ENCODE measurements around the gene GPR137.

The GPR137 gene

DNA sequence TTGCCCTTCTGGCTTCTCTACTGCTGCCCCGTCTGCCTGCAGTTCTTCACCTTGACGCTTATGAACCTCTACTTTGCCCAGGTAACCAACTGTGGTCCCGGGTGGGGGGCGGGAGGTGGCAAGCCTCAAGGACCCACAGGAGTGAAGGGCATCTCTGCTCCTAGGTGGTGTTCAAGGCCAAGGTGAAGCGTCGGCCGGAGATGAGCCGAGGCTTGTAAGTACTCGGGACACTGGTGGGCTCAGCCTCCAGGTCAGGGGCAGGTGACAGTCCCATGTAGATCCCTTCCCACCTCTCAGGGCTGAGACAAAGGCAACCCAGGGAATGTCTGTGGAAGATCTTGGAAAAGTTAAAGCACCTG lies 1.1 kb downstream of the GPR137 start:
- no peak for DNase-seq (ENCODE audit: low read depth)

DNA sequence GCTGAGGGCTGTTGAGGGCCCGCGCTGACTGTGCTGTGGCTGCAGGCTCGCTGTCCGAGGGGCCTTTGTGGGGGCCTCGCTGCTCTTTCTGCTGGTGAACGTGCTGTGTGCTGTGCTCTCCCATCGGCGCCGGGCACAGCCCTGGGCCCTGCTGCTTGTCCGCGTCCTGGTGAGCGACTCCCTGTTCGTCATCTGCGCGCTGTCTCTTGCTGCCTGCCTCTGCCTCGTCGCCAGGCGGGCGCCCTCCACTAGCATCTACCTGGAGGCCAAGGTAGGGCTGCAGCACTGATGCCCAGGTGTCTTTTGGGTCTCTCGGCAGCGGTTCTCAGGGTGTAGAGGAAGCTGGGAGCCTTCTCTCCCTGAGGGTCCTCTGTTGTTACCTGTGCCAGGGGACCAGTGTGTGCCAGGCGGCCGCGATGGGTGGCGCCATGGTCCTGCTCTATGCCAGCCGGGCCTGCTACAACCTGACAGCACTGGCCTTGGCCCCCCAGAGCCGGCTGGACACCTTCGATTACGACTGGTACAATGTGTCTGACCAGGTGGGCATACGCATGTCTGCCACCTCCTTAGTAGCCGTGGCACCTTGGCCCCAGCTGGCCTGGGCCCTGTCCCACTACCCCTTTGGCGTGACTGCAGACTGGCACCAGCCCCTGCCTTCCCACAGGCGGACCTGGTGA lies 2.2 kb downstream of the GPR137 start:
- no peak for DNase-seq (ENCODE audit: low read depth)

DNA sequence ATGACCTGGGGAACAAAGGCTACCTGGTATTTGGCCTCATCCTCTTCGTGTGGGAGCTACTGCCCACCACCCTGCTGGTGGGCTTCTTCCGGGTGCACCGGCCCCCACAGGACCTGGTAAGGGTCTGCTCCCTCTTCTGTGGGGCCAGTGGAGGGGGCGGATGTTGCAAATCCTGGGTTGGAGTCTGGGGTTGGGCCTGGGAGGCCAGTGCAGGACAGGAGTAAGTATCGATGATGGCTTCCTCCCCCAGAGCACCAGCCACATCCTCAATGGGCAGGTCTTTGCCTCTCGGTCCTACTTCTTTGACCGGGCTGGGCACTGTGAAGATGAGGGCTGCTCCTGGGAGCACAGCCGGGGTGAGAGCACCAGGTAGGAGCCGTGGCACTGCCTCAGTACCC lies 2.7 kb downstream of the GPR137 start:
- no peak for DNase-seq (ENCODE audit: low read depth)

DNA sequence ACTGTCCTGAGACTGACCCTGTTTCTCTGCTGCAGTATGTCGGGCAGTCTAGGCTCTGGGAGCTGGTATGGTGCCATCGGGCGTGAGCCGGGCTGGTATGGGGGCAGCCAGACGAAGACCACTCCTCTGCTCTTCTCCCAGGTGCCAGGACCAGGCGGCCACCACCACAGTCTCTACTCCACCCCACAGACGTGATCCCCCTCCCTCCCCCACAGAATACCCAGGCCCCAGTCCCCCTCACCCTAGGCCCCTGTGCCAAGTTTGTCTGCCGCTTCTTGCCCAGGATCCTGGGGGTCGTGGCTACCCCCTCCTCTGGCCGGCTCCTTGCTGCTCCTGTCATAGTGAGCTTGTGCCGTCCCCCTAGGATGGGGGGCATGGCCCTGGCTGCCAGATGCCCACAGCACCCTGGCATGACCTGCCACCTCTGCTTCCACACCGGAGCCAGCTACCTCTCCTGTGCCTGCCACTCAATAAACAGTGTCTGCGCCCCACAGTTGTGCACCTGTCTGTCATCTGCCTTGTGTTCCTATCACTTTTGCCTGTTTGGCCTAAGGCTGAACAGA lies 3.4 kb downstream of the GPR137 start:
- no peak for DNase-seq (ENCODE audit: low read depth)

DNA sequence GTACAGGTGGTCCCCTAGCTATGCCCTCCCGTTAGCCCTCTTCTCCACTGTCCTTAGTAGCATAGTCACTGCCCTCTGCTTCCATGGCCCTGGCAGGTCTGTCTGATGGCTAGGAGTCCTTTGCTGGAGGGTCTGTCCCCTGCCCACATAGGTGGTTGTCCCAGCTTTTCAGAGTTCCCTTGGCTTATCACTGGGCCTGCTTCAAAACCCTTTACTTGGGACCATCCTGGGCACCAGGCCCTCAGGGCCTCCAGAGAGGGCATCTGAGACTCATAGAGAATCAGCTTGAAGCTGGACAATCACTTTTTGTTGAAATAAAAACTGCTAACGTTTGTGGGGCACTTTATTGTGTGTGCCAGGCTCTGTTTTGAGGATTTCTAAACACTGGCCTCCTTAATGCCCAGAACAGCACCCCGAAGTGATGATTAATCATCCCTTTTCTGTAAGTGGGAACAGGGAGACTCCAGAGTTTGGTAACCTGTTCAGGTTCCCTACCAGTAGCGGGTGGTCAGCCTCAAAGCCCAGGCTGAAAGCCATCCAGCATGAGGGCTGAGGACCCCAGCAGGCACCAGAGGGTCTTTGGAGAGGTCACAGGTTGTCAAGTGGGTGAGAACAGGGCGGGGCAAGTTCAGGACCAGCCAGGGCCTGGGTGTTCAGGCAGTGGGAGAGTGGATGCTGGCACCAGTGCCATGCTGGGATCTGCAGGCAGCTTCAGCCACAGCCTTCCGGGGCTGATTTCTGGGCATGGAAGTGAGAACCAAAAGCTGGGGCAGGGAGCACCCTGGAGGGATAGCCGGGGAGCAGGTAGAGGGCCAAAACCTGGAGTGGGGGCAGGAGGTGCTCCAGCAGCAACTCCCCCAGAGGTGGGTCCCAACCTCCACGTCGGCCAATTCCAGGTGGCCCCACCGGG lies 5.0 kb downstream of the GPR137 start:
- no peak for DNase-seq (ENCODE audit: low read depth)

DNA sequence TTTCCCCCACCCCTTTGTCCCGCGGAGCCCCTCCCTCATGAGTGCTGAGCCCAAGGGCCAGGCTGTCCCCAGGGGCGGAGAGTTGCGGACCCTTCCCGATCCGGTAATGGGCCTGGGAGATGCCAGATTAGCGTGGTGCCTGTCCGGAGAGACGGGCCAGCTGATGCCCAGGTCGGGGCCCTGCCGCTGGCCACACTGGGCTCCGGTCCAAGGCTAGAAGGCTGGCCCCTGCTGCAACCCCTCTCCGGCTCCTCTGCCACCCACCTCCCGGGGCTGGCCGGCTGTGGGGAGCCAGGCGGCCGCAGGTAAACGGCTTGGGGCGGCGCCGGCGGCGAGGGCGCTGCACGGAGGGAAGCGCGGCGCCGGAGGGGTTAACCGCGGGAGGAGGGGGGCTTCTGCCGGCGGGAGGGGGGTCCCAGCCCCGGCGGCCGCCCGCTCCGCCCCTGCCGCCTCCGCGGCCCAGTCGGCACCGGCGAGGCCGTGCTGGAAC lies 5.7 kb downstream of the GPR137 start, which contains the start of gene KCNK4:
Gene KCNK4 (plus strand): TSS at position 41 of the 490 bp plus-strand sequence. CDS start 1,717 bp downstream, outside the sequence.
- DNase-seq (ENCODE audit: low read depth) = no peak

DNA sequence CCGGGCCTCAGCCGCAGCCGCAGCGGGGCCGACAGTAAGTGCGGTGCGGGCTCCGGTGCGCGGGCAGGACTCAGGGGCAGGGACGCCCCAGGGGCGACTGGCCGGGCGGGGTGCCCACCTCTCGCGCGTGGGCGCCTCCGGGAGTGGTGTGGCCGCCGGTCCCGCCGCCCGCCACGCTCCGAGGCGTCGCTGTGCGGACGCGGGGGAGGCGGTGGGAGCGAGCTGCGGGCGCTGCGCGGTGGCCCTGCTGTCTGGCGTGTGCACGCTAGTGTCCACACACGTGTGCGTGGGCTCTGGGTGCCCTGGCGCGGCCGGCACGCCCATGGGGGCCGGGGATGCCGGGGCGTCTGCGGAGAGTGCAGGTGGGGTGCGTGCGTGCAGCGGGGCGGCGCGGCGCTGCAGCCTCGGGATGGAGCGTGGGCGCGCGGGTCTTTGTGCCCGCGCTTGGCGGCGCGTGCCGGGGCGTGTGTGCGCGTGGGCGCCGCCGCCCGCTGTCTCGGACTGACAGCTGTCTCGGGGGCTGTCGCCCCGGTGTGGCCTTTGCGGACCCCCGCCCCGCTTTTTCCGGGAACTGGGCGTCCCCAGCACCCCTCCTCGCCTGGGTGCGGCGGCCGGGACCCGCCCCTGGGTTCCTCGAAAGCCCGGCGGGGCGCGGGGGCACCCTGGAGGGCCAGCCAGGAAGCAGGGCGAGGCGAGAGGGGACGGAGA lies 6.3 kb downstream of the GPR137 start:
- DNase-seq (ENCODE audit: low read depth) = no peak

DNA sequence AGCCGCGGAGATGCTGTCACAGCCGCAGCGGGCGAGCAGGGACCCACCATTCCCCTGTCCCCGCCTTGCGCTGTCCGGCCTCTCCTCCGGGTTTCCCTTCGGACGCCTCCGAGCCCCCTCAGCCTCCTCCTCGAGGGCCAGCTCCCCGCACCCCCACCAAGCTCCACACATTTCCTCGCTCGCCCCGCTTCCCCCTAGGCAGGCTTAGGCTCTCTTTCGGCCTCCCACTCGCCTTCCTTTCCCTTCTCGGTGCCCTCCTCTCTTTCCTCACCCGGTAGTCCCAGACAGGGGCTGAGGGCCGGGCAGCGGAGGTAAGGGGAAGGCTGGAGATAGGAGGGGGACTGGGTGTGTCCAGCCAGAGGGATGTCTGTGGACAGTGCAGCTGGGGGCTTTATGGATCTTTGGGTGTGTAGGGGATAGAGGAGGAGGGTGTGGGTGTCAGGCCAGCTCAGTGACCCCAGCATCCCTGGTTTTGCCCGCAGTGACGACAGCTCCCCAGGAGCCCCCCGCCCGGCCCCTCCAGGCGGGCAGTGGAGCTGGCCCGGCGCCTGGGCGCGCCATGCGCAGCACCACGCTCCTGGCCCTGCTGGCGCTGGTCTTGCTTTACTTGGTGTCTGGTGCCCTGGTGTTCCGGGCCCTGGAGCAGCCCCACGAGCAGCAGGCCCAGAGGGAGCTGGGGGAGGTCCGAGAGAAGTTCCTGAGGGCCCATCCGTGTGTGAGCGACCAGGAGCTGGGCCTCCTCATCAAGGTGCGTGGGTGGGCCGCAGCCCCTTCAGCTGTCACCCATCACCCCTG lies 7.0 kb downstream of the GPR137 start:
- DNase-seq (ENCODE audit: low read depth) = no peak

DNA sequence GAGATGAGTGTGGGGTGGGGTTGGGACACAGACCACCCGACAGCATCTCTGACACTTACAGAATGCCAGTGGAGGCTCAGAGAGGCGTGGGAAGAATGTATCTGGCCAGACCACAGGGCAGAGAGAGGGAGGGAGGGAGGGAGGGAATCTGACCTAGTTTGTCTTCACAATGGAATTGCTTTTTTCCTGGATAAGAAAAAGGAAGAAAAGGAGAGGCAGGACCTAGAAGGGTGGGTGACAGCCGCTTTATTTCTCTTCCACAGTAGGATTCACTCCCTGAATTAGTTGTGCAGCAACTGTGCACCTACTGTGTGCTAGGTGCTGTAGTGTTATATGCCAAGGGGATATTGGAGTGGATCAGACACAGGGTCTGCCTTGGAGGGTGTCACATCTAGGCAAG lies 9.1 kb downstream of the GPR137 start:
- DNase-seq (ENCODE audit: low read depth) = no peak

DNA sequence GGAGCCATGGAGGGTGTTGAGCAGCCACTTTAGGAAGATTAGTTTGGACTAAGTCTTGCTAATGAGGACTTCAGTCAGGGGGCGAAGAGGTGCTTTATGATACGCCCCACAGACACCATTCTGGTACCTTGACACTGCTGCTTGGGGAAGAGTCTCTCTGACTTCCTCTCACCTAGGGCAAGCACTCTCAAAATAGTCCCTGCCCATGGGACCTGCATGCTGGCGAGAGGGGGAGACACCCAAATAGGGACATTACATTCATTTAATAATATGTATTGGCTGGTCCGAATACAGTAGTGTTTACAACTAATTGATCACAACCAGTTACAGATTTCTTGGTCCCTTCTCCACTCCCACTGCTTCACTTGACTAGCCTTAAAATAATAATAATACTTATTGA lies 10.1 kb downstream of the GPR137 start:
- no peak for DNase-seq (ENCODE audit: low read depth)

DNA sequence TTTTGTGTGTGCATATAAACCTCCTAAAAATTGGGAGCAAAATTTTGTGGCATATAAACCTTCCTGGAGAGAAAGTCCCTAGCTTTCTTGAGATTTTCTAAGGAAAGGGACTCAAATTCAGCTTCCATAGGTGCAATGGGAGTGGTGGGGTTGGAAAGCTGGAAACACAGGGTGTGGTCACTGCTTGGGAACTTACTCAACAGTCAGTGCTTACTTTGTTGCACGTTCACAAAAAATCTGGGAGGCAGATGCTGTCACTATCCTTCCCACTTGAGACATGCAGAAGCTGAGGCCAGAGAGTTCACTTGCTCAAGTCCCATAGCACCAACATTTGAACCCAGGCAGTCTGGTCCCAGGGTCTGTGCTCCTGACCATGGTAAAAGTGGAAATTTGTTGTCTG lies 10.6 kb downstream of the GPR137 start:
- no peak for DNase-seq (ENCODE audit: low read depth)

DNA sequence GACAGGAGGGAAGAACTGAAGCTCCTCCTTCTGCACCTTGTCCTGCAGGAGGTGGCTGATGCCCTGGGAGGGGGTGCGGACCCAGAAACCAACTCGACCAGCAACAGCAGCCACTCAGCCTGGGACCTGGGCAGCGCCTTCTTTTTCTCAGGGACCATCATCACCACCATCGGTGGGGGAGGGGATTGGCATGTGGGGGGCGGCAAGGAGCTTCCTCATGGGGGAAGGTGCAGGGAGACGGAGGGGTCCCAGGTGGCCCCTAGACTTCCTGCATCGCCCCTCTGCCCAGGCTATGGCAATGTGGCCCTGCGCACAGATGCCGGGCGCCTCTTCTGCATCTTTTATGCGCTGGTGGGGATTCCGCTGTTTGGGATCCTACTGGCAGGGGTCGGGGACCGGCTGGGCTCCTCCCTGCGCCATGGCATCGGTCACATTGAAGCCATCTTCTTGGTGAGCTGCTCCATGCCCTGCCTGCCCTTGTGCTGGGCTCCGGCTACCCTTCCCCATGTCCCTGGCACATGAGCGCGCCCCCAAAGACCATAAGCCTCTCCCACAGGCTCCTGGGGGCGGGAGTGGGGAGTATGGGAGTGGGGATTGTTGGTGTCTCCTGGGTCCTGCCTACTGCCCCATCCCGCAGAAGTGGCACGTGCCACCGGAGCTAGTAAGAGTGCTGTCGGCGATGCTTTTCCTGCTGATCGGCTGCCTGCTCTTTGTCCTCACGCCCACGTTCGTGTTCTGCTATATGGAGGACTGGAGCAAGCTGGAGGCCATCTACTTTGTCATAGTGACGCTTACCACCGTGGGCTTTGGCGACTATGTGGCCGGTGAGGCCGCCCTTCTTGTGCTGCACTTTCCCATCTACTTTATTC lies 11.4 kb downstream of the GPR137 start:
- no peak for DNase-seq (ENCODE audit: low read depth)

DNA sequence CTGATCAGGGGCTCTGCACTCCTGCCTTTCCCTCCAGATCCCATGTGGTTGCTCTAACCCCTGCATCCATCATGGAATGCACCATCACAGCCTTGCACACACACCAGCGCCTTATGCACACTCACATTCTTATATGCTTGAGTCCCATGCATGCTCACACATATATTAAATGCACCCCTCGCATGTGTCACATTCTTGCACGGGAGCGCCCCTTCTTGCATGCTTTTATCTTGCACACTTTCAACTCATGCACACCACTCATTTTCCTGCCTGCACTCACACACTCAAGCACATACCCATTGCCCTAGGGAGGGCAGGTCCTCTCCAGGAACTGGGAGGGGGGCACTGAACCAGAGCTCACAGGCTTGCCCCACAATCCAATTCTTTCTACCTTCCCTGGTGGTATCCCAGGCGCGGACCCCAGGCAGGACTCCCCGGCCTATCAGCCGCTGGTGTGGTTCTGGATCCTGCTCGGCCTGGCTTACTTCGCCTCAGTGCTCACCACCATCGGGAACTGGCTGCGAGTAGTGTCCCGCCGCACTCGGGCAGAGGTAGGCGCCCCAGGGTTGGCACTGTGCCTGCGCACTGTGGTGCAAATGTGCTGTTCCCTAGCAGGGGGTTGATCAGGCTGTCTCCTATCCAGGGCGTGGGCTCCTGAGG lies 12.2 kb downstream of the GPR137 start:
- DNase-seq (ENCODE audit: low read depth) = no peak

DNA sequence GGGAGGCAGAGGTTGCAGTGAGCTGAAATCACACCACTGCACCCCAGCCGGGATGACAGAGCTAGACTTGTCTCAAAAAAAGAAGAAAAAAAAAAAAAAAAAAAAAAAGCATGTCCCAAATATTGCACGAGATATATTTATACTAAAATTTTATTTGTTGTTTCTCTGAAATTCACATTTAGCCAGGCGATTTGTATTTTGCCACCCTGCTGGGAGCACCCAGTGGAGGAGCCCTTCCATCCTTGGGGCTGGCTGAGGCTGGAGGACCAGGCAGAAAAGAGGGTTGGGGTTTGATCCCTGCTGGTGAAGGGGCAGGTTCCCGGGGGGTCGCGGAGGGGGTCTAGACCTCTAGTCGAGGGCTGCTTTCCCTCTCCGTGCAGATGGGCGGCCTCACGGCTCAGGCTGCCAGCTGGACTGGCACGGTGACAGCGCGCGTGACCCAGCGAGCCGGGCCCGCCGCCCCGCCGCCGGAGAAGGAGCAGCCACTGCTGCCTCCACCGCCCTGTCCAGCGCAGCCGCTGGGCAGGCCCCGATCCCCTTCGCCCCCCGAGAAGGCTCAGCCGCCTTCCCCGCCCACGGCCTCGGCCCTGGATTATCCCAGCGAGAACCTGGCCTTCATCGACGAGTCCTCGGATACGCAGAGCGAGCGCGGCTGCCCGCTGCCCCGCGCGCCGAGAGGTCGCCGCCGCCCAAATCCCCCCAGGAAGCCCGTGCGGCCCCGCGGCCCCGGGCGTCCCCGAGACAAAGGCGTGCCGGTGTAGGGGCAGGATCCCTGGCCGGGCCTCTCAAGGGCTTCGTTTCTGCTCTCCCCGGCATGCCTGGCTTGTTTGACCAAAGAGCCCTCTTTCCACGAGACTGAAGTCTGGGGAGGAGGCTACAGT lies 13.6 kb downstream of the GPR137 start:
- DNase-seq (ENCODE audit: low read depth) = no peak

DNA sequence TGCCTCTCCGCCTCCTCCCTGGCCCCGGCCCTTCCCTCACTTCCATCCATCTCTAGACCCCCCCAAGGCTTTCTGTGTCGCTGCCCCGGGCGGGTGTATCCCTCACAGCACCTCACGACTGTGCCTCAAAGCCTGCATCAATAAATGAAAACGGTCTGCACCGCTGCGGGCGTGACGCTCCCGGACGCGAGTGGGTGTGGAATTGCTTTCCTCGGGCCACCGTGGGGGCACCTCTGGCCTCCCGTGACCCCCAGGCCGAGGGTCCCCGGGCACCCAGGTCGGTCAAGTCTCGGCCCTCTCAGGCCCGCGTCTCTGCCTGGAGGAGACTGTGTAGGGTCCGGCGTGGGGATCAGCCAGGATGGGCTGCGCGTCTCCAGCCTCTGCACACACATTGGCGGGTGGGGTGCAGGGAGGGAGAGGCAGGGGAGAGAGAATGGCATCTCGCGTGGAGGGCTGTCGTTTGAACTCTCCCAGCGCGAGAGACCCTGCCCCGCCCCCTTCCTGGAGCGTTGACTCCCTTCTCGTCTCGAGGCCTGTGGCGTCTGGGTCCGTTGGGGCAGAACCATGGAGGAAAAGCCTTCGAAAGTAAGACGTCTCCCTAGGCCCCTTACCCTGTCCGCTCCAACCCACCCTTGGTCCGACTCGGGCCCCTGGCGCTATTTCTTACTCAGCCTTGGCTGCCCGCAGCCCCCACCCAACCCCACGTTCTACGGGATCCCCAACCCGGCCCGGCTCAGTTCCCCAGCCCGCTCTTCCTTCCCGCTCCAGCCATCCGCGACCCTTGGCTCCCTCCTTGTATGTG lies 14.4 kb downstream of the GPR137 start, which contains the start of gene CATSPERZ:
Gene CATSPERZ (plus strand): TSS at position 512 of the 802 bp plus-strand sequence. CDS start 53 bp downstream, at position 565.
- no peak for DNase-seq (ENCODE audit: low read depth)

DNA sequence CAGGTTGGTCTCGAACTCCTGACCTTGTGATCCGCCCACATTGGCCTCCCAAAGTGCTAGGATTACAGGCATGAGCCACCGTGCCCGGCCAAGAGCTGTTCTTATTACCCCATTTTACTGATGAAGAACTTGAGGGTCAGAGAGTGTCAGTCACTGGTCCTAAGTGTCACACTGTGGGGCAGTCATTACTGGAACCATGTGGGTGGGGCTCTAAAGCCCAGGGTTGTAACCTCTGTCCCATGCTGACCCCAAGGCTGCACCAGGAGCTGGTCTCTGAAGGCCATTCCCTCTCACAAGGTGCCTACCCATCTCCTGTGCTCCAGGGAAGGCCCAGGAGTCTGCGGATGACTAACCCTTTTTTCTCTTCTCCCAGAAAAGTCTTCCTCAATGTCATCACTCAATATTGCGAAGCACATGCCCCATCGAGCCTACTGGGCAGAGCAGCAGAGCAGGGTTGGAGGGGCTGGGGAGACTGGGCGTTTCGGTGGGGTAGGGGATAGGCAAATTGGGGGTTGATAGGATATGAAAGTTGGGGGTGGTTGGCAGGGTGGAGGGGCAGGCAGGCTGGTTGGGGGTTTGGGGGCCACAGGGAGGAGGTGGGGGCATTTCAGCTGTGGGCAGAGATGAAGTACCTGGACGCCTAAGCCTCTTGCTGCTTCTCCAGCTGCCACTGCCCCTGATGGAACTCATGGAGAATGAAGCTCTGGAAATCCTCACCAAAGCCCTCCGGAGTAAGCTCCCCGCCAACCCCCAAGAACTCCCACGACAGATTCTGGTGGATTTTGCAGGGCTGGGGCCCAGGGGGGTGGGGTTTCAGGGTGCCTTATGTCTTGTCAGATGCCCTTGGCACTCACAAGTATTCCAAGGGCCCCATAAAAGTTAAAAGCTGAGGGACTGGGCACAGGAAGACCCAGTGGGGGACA lies 17.7 kb downstream of the GPR137 start:
- no peak for DNase-seq (ENCODE audit: low read depth)

DNA sequence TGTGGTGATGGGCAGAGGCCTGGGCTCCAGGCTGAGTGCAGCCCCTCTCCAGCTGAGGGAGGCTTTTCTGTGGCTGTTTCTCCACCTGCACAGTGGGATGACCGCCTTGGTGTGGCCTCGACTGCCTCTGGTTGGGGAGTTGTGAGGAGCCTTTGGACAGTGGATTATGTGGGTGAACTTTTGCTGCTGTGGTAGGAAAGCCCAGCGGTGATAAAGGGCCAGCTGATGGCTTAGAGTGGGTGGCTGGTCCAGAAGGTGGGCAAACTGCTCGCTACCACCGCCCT lies 18.3 kb downstream of the GPR137 start:
- no peak for DNase-seq (ENCODE audit: low read depth)
